Epithelial cell of prostate (primary cell): ENCODE measurements around the gene APBB1IP.
"Not testable (repeated sequence)": the region's sequence is repeated elsewhere in the genome, so short reads cannot be mapped to it uniquely, and the experiment has no call there.

Source experiments
- DNase-seq: peaks from one replicate; pipeline ENCODE4 v3.0.0-alpha.2; 2011; ENCODE audit warnings: low read depth, low spot score
- H3K27ac ChIP-seq: fragments of 450-650 bp; 2 replicates; pipeline ENCODE4 v1.5.1; 2017; ENCODE audit warnings: mild to moderate bottlenecking

The APBB1IP gene

DNA sequence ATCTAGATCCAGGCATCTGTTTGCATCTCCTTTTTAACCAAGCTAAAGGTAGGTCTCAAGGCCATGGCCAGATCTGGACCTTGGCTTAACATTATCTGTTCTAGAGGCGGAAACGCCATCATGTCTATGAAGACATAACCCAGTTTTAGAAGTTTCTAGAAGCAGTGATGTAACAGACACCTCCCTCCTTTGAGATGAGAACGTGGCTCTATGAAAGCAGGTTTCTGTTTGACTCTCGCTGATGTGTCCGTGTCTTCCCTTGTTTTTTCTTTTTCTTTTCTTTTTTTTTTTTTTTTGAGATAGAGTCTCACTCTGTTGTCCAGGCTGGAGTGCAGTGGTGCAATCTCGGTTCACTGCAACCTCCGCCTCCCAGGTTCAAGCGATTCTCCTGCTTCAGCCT lies 36.7 kb downstream of the APBB1IP start:
- H3K27ac ChIP-seq, DNase-seq: not testable (repeated sequence)

DNA sequence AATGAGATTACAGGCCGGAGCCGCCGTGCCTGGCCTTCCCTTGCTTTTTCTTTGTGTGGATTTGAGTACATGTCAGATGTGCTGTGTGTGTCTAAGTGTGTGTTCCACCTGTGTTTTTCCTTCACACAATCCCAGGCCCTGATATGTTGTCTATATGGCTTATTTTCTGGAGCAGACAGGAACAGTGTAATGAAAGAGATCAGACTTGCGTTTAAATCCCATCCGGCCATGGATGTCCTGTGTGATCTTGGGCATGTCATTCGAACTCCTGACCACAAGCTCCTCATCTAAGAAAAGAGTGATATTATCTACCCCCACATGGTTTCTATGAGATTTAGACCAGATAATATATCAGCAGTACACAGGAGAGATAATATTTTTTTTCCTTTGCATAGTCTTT lies 37.2 kb downstream of the APBB1IP start:
- no peak overlapping the region for H3K27ac ChIP-seq
- DNase-seq: no peak

DNA sequence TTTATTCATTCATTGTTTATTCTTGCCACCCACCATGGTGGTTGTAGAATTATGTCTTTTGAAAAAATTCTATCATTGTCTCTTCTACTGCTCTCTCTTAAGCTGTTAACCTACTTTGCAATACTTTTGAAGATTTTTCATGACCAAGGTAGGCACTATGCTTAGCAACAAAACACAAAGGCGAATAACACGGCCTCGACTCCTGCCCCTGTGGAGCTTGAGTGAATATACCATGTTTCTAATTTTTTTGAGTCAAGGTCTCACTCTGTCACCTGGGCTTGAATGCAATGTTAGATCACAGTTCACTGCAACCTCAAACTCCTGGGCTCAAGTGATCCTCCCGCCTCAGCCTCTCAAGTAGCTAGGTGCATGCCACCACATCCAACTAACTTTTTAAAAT lies 39.4 kb downstream of the APBB1IP start:
- H3K27ac ChIP-seq: no peak overlapping the region
- no peak for DNase-seq

DNA sequence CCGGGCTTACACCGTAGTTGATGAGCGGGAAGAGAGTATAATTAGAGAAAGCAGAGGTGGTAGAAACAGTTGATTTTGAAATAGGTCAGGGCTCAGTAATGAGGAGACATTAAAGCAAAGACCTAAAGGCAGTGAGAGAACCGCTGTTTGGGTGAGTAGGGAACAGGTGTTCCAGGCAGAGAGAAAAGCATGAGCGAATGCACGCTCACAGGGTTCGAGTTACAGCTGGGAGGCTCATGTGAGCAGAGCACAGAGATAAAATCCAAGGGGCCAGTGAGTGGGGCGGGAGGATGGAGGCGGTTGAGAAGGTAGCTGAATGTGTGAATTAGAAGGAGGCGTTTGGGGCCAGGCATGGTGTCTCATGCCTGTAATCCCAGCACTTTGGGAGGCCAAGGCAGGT lies 39.9 kb downstream of the APBB1IP start:
- DNase-seq: no peak
- no peak overlapping the region for H3K27ac ChIP-seq

DNA sequence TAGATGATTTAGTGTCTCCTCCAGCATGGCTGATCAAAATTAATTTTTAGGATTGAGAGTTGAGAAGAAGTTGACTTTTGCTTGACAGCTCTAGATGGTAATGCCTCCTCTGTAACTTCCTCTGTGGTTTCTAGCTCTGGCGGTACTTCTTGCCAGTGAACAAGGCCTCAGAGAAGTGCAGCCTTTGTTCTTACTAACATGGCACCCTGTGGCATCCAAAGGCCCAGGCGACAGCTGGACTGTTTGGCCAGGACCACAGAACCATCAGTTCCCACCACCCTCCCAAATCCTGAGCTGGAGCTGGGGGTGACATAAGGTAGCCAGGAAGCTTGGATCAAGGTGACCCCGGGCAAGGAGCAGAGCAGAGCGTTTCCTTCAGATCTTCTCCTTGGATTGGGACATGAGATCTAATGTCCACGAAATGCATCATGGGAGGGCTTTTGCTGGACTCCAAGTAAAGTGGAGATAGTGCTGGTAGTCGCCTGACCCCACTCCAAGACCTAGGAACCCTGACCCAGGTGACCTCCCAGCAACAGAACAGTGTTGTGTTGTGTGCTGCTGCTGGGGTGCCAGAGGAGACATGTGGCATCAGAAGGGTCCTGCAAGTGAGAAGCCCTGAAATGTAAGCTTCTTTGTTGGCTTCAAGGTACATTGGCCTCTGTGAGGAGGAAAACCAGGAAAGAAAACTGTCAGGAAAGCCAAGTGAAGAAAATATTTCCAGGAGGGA lies 41.8 kb downstream of the APBB1IP start:
- no peak overlapping the region for H3K27ac ChIP-seq
- DNase-seq: no peak

DNA sequence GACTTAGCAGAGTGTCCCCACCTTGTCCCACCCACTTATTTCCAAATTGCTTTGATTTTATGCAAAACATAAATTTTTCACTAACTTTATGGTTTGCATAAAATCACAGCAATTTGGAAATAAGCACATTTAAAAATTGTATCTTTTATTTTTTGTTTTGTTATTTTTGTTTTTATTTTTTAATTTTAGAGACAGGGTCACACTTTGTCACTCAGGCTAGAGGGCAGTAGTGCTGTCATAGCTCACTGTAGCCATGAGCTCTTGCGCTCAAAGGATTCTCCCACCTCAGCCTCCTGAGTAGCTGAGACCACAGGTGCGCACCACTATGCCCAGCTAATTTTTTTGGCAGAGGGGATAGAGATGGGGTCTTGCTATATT lies 43.2 kb downstream of the APBB1IP start:
- DNase-seq: no peak
- H3K27ac ChIP-seq: no peak overlapping the region

DNA sequence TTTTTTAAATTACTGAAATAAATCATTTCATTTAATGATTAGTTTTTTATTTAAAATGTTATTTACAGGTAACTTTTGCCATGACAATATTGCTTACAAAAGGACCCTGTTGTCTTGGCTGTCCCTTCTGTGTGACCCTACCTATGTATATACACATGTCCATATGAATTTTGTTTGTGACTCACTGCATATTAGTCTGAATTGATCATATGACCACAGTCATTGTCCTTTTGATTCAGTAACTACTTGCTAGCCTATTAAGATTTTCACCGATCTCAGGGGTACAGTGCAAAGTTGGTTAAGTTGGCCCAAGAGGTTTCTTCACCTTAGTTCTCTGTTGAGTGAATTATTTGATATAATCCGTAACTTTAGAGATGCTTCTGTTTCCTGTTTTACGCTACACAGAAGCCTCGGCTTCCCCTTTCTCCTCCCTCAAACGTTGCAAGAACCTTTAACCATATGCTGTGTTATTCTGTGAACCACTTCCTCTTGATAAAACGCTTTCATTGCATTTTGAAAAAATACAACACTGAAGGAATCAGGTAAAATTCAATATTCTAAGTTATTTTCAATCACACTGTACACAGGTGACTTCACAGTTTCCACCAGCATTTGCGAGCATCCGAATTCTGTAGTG lies 43.9 kb downstream of the APBB1IP start:
- no peak overlapping the region for H3K27ac ChIP-seq
- no peak for DNase-seq

DNA sequence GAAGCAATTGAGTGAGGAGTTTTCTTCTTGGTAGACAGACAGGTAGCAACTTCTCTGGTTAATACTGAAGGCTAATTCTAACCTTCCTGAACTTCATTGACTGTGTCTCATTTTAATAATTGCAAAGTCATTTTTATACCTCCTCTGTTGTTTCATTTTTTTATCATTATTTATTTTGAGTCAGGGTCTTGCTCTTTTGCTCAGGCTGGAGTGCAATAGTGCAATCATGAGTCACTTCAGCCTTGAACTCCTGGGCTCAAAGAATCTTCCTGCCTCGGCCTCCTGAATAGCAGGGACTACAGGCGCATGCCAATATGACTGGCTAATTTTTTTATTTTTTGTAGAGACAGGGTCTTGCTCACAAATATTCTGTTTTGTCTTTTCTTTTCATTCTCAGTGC lies 45.4 kb downstream of the APBB1IP start:
- DNase-seq: no peak
- H3K27ac ChIP-seq: no peak overlapping the region

DNA sequence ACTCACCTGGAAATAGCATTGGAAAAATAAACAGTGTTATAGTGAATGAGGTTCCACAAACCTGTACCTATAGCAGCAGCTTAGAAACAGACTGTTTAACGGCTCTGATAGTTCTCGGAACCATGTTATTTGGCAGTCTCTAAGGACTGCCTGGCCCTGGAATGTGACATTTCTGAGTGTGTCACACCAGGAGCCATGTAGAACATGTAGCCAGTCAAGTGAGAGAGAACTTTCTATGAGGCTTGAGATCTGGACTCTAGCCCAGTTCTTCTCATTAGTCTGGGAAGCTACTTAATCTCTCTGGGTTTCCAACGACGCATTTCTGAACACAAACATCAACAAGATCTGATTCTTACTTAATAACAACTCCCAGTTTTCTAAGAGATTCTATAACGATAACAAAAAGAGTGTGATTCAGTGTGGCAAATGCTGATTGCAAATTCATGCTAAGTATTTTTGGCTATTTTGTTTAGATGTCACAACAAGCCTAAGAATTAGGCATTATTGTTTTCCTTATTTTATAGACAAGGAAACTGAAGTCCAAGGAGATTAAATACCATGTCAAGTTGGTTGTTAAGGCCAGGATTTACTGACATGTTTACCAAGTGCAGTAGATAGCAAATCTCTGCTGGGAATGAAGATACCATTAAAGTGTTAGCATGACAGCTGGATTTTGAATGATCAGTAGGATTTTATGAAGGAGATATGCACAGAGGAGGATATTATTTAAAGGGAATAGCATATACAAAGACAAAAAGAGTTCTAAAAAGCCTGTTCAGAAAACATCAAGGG lies 47.2 kb downstream of the APBB1IP start:
- DNase-seq: no peak
- H3K27ac ChIP-seq: no peak overlapping the region

DNA sequence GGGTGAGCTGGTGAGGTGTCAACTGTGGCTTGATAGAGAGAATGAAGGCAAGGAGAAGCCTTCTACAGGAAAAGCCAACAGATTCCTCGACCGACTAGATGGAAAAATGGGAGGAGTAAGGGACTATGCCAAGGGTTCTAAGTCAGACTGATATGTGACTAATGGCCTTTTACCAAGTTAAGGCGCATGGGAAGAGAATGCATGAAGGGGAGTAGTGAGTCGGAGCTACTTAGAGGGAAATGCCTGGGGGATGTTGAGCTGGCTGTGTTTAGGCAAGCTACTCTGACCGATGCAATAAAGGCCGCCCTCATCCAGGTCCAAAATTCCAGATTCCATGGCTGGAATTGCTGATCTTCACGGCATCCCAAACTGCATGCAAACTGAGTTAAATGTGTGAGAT lies 48.2 kb downstream of the APBB1IP start:
- peak overlapping the region; percentile 44 for H3K27ac ChIP-seq
- DNase-seq: no peak

DNA sequence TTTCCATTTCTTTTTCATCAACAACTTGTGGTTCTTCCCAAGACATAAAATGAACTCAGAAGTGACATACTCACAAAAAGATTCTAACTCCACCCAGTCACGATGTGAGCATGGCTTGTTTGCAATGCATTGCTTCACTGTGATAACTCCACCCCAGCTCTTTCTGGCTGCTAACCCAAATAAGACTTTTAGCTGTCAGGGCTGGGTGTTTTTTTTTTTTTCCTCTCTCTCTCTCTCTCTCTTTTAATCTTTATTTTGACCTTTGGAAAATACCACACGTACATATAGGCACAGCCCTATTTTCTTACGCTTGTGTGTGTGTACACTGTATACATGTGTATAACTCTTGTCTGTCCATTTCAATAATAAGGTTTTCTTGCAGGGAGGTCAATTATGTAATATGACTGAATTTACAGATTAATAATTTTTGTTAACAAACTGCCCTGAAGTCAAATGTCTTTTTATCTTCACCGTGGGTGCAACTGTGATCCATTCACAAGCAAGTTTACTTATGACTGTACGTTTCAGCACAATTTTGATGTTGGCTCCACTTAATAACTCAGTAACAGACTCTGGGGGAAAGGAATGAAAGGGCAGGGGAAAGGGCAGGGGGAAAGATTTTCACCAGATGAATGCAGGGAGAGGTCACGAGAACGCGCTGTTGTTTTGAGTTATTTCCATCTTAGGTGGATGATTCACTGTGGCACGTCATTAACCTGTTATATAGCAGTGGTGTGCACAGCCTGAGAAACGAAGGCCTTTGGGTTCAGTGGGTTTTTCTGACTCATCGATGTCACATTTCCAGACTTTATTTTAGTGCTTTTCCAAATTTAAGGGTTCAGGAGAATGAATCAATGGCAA lies 49.1 kb downstream of the APBB1IP start:
- no peak for DNase-seq
- peak overlapping the region; percentile 44 for H3K27ac ChIP-seq

DNA sequence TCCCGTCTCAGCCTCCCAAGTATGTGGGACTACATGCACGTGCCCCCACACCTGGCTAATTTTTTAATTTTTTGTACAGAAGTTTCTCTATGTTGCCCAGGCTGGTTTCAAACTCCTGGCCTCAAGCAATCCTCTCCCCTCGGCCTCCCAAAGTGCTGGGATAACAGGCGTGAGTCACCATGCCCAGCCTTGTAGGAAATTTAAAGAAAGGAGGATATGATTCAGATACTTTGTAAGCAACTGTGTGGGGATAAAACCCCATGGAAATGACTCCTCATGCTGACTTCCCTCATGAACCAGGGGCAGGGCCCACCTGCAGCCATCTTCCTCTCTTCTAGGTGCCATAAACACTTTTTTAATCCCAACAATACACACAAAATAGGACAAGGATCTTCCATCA lies 50.2 kb downstream of the APBB1IP start:
- H3K27ac ChIP-seq: no peak overlapping the region
- no peak for DNase-seq

DNA sequence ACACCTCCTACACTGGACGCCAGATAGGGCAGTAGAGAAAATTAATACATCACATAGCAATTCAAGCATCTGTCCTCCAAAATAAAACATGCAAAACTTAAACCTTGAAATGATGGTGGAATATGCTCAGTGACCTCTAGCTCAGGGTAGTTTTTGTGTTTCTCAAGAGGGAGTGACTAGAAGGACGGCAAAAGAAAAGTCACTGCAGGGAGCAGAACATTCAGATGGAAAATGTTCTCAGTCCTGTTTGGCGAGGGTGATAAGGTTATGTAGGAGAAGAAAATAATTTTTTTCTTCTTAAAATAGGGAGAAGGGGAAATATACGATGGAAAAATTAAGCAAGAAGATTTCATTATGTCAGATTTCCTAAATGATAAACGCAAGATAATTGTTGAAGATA lies 50.9 kb downstream of the APBB1IP start:
- no peak for DNase-seq
- no peak overlapping the region for H3K27ac ChIP-seq

DNA sequence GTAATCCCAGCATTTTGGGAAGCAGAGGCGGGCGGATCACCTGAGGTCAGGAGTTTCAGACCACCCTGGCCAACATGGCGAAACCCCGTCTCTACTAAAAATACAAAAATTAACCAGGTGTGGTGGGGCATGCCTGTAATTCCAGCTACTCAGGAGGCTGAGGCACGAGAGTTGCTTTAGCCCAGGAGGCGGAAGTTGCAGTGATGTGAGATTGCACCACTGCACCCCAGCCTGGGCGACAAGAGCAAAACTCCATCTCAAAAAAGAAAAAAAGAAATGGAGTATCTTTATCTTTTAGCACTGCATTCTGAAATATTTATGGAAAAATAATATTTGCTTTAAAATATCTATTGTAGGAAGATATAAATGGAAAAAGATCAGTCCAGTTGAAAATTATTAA lies 52.2 kb downstream of the APBB1IP start:
- H3K27ac ChIP-seq, DNase-seq: not testable (repeated sequence)

DNA sequence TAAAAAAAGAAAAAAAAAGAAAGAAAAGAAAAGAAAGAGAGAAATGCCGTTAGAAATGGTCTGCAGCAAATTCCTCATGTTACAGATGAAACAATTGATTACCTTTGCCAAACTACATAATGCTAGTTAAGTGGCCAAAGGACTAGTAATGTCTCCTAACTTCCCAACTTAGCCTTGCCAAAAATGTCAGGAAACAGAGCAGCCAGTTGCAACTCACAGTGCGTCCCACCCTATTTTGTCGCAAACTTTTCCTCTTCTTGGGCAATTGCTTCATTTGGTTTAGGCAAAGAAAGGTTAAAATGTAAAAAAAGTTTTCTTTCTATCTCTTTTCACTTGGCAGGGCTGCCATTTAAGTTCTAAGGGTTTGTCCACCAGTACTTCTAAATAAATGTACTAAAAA lies 53.1 kb downstream of the APBB1IP start:
- no peak overlapping the region for H3K27ac ChIP-seq
- DNase-seq: no peak

DNA sequence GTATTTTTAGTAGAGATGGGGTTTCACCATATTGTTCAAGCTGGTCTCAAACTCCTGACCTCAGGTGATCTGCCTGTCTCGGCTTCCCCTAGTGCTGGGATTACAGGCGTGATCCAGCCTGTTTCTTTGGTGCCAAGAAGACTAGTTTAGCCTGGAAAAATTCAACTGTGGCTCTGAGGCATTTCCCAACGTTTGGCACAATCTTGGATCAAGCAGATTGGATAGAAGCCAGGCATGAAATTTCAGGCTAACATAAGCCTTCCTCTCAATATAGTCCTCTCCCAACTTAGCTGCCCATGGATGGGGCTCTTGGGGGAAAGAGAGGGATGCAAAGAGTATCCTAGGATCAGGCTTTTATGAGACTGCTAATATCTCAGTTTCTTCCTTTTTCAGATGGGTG lies 53.8 kb downstream of the APBB1IP start:
- DNase-seq: no peak
- H3K27ac ChIP-seq: no peak overlapping the region

DNA sequence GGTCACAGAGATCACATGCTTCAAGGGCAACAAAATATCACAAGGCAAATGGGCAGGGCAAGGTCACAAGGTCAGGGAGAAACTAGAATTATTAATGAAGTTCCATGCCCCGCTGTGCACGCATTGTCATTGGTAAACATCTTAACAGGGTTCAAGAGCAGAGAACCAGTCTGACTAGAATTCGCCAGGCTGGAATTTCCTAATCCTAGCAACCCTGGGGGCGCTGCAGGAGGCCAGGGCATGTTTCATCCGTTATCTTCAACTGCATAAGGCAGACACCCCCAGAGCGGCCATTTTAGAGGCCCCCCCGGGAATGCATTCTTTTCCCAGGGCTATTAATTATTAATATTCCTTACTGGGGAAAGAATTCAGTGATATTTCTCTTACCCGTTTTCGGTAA lies 54.6 kb downstream of the APBB1IP start:
- not testable (repeated sequence) for H3K27ac ChIP-seq, DNase-seq

DNA sequence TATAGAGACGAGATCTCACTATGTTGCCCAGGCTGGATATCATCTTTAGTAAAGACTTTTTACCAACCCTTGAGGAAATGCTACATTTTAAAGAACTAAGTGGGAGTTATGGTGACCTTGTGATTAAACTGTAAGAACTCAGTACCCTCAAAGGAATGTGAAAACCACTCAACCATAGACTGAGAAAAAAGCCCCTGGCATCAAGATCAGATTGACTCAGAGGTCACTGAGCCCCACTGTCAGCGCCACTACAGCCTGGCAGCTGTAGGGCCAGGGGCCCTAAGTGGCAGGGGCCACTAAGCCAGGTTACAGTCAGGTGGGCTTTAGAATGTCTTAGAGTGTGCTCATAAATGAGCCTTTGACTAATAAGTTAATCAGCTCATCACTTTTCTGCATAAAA lies 55.9 kb downstream of the APBB1IP start:
- H3K27ac ChIP-seq: no peak overlapping the region
- DNase-seq: no peak

DNA sequence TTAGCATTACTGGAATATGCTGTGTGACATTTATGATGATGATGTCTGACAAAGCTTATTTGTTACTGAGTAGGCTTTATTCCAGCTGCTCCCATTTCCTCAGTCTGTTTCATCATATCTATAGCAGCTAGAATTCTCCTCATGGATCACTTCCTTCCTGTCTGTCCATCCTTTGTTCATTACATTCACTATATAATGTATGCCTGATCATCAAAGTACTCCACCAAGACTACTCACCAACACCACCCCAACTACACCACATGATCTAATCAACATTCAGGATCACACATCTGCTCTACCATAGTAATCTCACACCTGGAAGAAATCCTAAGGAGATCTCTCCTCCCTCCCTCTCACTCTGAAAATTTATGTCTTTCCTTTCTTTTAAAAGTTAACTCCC lies 61.3 kb downstream of the APBB1IP start:
- no peak for DNase-seq
- no peak overlapping the region for H3K27ac ChIP-seq

DNA sequence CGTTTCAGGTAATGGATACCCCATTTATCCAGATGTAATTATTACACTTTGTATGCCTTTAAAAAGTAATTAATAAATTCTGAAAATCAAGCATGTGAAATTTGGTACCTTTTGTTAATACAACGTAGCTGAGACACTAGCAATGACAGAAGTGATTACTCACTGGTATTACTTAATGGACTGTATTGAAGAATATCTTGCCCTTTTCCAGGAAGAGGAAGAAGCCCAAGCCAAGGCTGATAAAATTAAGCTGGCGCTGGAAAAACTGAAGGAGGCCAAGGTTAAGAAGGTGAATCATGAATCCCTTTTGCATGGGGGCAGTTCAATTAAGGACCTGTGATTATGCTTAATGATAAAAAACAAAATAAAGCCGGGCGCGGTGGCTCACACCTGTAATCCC lies 64.8 kb downstream of the APBB1IP start:
- DNase-seq: no peak
- no peak overlapping the region for H3K27ac ChIP-seq

DNA sequence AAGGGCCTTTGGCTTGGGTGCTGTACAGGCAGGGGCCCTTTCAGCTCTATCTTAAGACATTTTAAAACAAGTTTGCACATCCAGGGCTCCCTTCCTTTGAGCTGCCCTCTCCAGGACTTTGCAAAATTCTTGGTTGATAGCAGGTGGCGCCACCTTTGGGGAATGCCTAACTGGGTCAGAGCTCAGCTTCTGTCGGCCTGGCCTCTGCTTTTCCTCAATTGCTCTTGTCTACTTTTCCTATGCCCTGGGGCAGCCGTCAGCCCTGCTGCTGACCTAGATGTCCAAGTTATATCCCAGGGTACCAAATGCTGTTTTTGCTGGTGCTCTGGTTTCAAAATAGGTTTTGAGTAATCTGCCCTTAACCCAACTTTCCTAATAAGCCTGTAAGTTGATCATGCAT lies 65.8 kb downstream of the APBB1IP start:
- H3K27ac ChIP-seq: no peak overlapping the region
- DNase-seq: no peak
